A673 (cell line): ENCODE data around the gene ACVRL1. TPM values are rescaled to one million over a fixed set of nuclear protein-coding genes. Genes with fewer than 3 reads are reported as not detected.

Experiments
- BruUV-seq: library from RNA; stranded (reverse); fragments of 400-500 nt; replicated peaks from 2 replicates; lab custom pipeline; 2021; lab: Mats Ljungman, UMichigan
- CTCF ChIA-PET: fragments of 300-600 bp; sonication (Branson Sonifier 250); formaldehyde crosslinking; loops from one replicate; lab custom pipeline; 2022; ENCODE audit warnings: antibody characterized with exemption; lab: Charles Lee
- POLR2A ChIA-PET: fragments of 300-600 bp; sonication (Branson Sonifier 250); formaldehyde crosslinking; loops from one replicate; lab custom pipeline; 2022; ENCODE audit warnings: antibody characterized with exemption; ENCODE audit not compliant: low non-redundant PET; lab: Charles Lee
- DNase-seq: peaks from one replicate; pipeline ENCODE4 v3.0.0-alpha.2; 2015; ENCODE audit warnings: low spot score
- H3K27ac ChIP-seq: fragments of 200-600 bp; sonication (generic); 2 replicates; pipeline ENCODE4 v1.5.1; 2016; ENCODE audit warnings: mixed run types, low read depth, mild to moderate bottlenecking, mixed read lengths, antibody characterized with exemption, low read length; ENCODE audit not compliant: poor library complexity, severe bottlenecking
- H3K27me3 ChIP-seq: fragments of 200-600 bp; sonication (generic); replicated peaks from 2 replicates; pipeline ENCODE4 v1.6.1; 2017; ENCODE audit warnings: mixed run types, low read depth, mild to moderate bottlenecking, mixed read lengths, antibody characterized with exemption, low read length; ENCODE audit not compliant: insufficient read depth, poor library complexity
- H3K36me3 ChIP-seq: fragments of 200-600 bp; sonication (generic); 2 replicates; pipeline ENCODE4 v1.6.1; 2016; ENCODE audit warnings: mixed run types, mild to moderate bottlenecking, mixed read lengths, antibody characterized with exemption, low read length; ENCODE audit not compliant: insufficient read depth, poor library complexity, severe bottlenecking
- H3K4me1 ChIP-seq: fragments of 200-600 bp; sonication (generic); 2 replicates; pipeline ENCODE4 v1.6.1; 2017; ENCODE audit warnings: mixed run types, mild to moderate bottlenecking, mixed read lengths, antibody characterized with exemption, low read length; ENCODE audit not compliant: insufficient read depth, poor library complexity, severe bottlenecking
- H3K4me3 ChIP-seq: fragments of 200-600 bp; sonication (generic); 2 replicates; pipeline ENCODE4 v1.5.1; 2016; ENCODE audit warnings: low read depth, mixed run types, mild to moderate bottlenecking, mixed read lengths, low read length; ENCODE audit not compliant: poor library complexity, severe bottlenecking
- H3K9me3 ChIP-seq: fragments of 200-600 bp; sonication (generic); 2 replicates; pipeline ENCODE4 v1.6.1; 2016; ENCODE audit warnings: mixed run types, low read depth, mild to moderate bottlenecking, mixed read lengths, antibody characterized with exemption, low read length; ENCODE audit not compliant: poor library complexity, severe bottlenecking
- EZH2 ChIP-seq: fragments of 200-600 bp; sonication (generic); IDR thresholded peaks from 2 replicates; pipeline ENCODE4 v1.6.1; 2017; ENCODE audit warnings: borderline replicate concordance, low read depth, mild to moderate bottlenecking, mixed read lengths, antibody characterized with exemption, low read length; ENCODE audit not compliant: poor library complexity, severe bottlenecking
- intact Hi-C: fragments of 100-400 bp; cut with micrococcal nuclease; formaldehyde crosslinking; loops from one replicate; pipeline ENCODE4 v1.10.0; 2022; ENCODE audit not compliant: unreplicated experiment
- total RNA-seq: library from RNA; stranded (reverse); gene quantifications from 2 replicates; pipeline ENCODE4 v1.2.3, GENCODE V29; 2021
- TF ChIP-seq, protein P1 (sequence below): fragments of 300-800, 200-600 bp; sonication (generic); conservative IDR thresholded peaks from 2 replicates; pipeline ENCODE4 v1.5.1; 2017; ENCODE audit warnings: low read depth, mild to moderate bottlenecking, antibody characterized with exemption, low read length, moderate library complexity, mixed read lengths

ACVRL1 gene
- total RNA-seq, 1 experiment from 2014 or later: 0.17 TPM

DNA sequence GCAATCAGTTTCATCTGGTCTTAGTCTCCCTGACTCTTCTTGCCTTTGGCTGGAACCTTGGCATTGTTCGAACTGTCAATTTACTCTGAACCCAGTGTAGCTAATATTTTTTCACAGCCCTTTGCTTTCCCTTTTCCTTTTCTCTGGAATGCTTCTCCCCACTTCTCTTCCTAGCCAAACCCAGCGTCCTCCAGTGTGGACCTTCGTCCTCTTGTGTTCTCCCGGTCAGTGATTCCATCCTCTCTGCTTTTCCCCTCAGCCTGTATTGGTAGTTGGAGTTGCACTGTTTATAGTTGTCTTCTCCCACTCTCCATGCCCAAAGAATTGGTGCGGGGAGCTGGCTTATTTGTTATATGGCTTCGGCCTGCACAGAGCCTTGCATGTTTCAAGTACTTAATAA, 53.6 kb downstream of the ACVRL1 start:
- Histone ChIP-seq H3K4me1 (no peaks in the 10 kb centered on the region), H3K27ac (peak overlapping the region; percentile 27), H3K27me3 (no peaks in the 10 kb centered on the region), H3K9me3 (peaks cover 2% of the 10 kb centered on the region), H3K4me3 (no peak overlapping the region), H3K36me3 (peaks cover 12% of the 10 kb centered on the region)
- POLR2A ChIA-PET: no interaction called here
- TF ChIP-seq EZH2: no peak
- TF ChIP-seq, protein P1, sequence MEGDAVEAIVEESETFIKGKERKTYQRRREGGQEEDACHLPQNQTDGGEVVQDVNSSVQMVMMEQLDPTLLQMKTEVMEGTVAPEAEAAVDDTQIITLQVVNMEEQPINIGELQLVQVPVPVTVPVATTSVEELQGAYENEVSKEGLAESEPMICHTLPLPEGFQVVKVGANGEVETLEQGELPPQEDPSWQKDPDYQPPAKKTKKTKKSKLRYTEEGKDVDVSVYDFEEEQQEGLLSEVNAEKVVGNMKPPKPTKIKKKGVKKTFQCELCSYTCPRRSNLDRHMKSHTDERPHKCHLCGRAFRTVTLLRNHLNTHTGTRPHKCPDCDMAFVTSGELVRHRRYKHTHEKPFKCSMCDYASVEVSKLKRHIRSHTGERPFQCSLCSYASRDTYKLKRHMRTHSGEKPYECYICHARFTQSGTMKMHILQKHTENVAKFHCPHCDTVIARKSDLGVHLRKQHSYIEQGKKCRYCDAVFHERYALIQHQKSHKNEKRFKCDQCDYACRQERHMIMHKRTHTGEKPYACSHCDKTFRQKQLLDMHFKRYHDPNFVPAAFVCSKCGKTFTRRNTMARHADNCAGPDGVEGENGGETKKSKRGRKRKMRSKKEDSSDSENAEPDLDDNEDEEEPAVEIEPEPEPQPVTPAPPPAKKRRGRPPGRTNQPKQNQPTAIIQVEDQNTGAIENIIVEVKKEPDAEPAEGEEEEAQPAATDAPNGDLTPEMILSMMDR: no peak
- no TSS peak for BruUV-seq
- DNase-seq: no peak
- intact Hi-C loops: no loop called here
- CTCF ChIA-PET: no interaction called here

DNA sequence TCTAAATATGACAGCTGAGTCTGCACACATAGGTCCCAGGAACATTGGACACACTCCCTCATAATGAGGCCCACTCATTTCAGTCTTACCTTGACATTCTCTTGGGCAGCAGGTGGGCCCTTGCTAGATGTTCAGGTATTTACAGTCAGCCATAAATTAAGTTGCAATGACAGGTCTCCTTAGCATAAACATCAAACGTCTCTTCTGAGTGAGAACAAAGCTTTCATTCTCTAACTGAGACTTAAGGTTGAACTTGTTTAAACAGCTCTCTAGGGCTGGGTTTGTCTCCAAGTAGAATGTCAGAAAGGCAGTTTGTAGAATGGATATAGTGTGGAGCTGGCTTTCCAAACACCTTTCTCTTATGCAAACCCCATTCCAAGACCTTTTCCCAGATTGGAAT, 54.5 kb downstream of the ACVRL1 start:
- POLR2A ChIA-PET: interaction anchor here (0.6 kb wide), 1 partner anchor 108 kb away, joined by 3 read pairs; the partner anchor contains the start of gene ATG101

DNA sequence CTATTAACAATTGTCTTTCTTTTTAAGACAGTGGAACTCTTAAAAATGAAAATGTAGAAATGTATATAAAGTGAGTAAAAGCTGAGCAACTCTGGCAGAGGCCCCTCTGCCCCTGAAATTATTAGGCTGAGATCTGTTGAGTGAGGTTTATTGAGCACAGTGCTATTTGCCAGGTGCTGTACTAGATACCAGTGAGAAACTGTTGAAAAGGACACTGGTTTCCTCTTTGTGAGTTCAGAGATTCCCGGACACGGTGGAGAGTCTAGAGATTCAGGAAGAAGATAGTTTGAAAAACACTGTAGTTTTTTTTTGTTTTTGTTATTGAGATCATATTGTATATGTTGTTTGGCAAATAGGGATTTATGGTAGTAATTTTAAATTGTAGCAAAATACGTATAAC, 55.4 kb downstream of the ACVRL1 start:
- H3K4me1 ChIP-seq: no peaks in the 10 kb centered on the region
- H3K4me3 ChIP-seq: no peak overlapping the region
- TF ChIP-seq, protein P1: no peak
- TF ChIP-seq EZH2: no peak
- no peak for DNase-seq
- ChIA-PET CTCF (no interaction called here), POLR2A (no interaction called here)
- H3K27ac ChIP-seq: no peak overlapping the region
- BruUV-seq: no TSS peak
- H3K27me3 ChIP-seq: no peaks in the 10 kb centered on the region
- peaks cover 2% of the 10 kb centered on the region for H3K9me3 ChIP-seq
- intact Hi-C loops: no loop called here
- peaks cover 12% of the 10 kb centered on the region for H3K36me3 ChIP-seq

More for the DNA sequence above, 54.5 kb downstream of the ACVRL1 start:
- TF ChIP-seq, protein P1: no peak
- no peak for TF ChIP-seq EZH2
- H3K9me3 ChIP-seq: peaks cover 2% of the 10 kb centered on the region
- CTCF ChIA-PET: no interaction called here
- H3K27ac ChIP-seq: no peak overlapping the region
- BruUV-seq: no TSS peak
- no peaks in the 10 kb centered on the region for H3K4me1 ChIP-seq
- H3K4me3 ChIP-seq: no peak overlapping the region
- intact Hi-C loops: no loop called here
- DNase-seq: no peak
- no peaks in the 10 kb centered on the region for H3K27me3 ChIP-seq
- peaks cover 12% of the 10 kb centered on the region for H3K36me3 ChIP-seq
